Prostate gland (tissue), 2 donors: ENCODE data around the gene FOSL1. TPM values are rescaled to one million over a fixed set of nuclear protein-coding genes. Genes with fewer than 3 reads are reported as not detected.

ENCODE experiments used
- DNase-seq: peaks from one replicate; pipeline ENCODE4 v3.0.0-alpha.2; 2019; ENCODE audit warnings: low spot score
- H3K27ac ChIP-seq, 2 donors: fragments of 200-600 bp; sonication (generic); 2 replicates each; pipeline ENCODE4 v1.5.1; 2017 to 2019
- H3K27me3 ChIP-seq: fragments of 200-600 bp; sonication (generic); replicated peaks from 2 replicates; pipeline ENCODE4 v1.5.1; 2019; ENCODE audit not compliant: insufficient read depth
- H3K36me3 ChIP-seq, 2 donors: fragments of 200-600 bp; sonication (generic); 1 replicate in 1 of 2; 2 replicates in 1 of 2; pipeline versions ENCODE4 v1.5.1 to v1.8.1; 2017 to 2019
- H3K4me1 ChIP-seq: fragments of 200-600 bp; sonication (generic); replicated peaks from 2 replicates; pipeline ENCODE4 v1.5.1; 2019
- H3K4me3 ChIP-seq, 2 donors: fragments of 200-600 bp; sonication (generic); 2 replicates each; pipeline ENCODE4 v1.5.1; 2017 to 2019
- H3K9me3 ChIP-seq: fragments of 200-600 bp; sonication (generic); 2 replicates; pipeline ENCODE4 v1.5.1; 2017
- CTCF ChIP-seq, 4 experiments: fragments of 200-600 bp in 2 of 4; fragments of 450-650 bp in 2 of 4; sonication (generic) in 2 of 4; IDR thresholded peaks; 1 replicate in 3 of 4; 2 replicates in 1 of 4; pipeline ENCODE4 v1.5.1; 2016 to 2019; ENCODE audit warnings: antibody characterized with exemption in 4 of 4, mild to moderate bottlenecking in 2 of 4, moderate library complexity in 2 of 4
- POLR2A ChIP-seq: fragments of 450-650 bp; IDR thresholded peaks from one replicate; pipeline ENCODE4 v1.6.1; 2016; ENCODE audit warnings: antibody characterized with exemption, mild to moderate bottlenecking
- POLR2AphosphoS5 ChIP-seq: sonication (generic); formaldehyde crosslinking; IDR thresholded peaks from one replicate; pipeline ENCODE4 v1.6.1; 2017; ENCODE audit warnings: antibody characterized with exemption
- WGBS: methylation state at CpG from one replicate; pipeline ENCODE4 v1.1.5; 2018; 5-methylcytosine and 5-hydroxymethylcytosine counted together
- intact Hi-C: fragments of 100-400 bp; cut with DNase I; formaldehyde crosslinking; loops from one replicate; pipeline ENCODE4 v1.14.2; 2022
- total RNA-seq, 2 donors: library from RNA; depleted of rRNA; stranded (reverse); fragments of >200 nt; gene quantifications; one replicate each; pipeline ENCODE4 v1.1.0, GENCODE V29; 2016

FOSL1 gene
- total RNA-seq, 2 donors from 2014 or later, result 2.6 to 3.4 TPM

GRCh38 chr11:65843811-65844210 lies 56.4 kb downstream of the FOSL1 start:
- Histone ChIP-seq H3K27ac (no peak overlapping the region), H3K9me3 (no peaks in the 10 kb centered on the region), H3K36me3 (no peaks in the 10 kb centered on the region), H3K4me3 (no peak overlapping the region), H3K27me3 (no peaks in the 10 kb centered on the region), H3K4me1 (no peaks in the 10 kb centered on the region)
- DNase-seq, result no peak
- WGBS, result 80% methylated on average over 3 of the region's 3 CpGs
- intact Hi-C loops, result no loop called here
- TF ChIP-seq POLR2AphosphoS5, result no peak
- no peak for TF ChIP-seq CTCF (IDR thresholded peaks at IDR 0.05)
- TF ChIP-seq POLR2A, result no peak

DNA sequence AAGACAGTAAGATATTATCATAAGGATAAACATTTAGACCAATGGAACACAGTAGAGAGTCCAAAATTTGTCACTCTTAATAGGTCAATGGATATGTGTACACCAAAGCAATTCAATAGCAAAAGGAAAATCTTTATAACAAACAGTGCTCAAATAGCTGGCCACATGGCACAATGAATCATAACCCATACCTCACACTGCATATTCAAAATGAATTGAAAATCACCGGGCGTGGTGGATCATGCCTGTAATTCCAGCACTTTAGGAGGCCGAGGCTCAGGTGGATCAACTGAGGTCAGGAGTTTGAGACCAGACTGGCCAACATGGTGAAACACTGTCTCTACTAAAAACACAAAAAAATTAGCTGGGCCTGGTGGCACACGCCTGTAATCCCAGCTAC lies 58.0 kb downstream of the FOSL1 start:
- 90% methylated on average over 4 of the region's 4 CpGs for WGBS
- intact Hi-C loops, result no loop called here
- no peak overlapping the region for H3K27ac ChIP-seq

More for the DNA sequence above, 58.0 kb downstream of the FOSL1 start:
- Histone ChIP-seq H3K36me3 (no peaks in the 10 kb centered on the region), H3K9me3 (no peaks in the 10 kb centered on the region), H3K4me1 (no peaks in the 10 kb centered on the region), H3K27me3 (no peaks in the 10 kb centered on the region), H3K4me3 (no peak overlapping the region)
- DNase-seq, result no peak
- TF ChIP-seq POLR2A, result no peak
- no peak for TF ChIP-seq CTCF (IDR thresholded peaks at IDR 0.05)

Other genes with a start within 250 kb of the FOSL1 start
- 10 to 100 TPM; 51.8 to 98.4 TPM for gene RELA, start 237.5 kb downstream of the FOSL1 start, total RNA-seq
- 100 to 1,000 TPM in 1 of 2 donors, 10 to 100 TPM in 1; 74.8 to 107 TPM for gene KAT5, start 188.1 kb downstream of the FOSL1 start, total RNA-seq
- 100 to 1,000 TPM in 1 of 2 donors, 10 to 100 TPM in 1; 78.0 to 166 TPM for gene RNASEH2C, start 179.6 kb downstream of the FOSL1 start, total RNA-seq
- 10 to 100 TPM; 15.4 to 18.8 TPM for gene AP5B1, start 119.4 kb downstream of the FOSL1 start, total RNA-seq
- 1 to 10 TPM; 2.7 to 8.5 TPM for gene OVOL1, start 113.3 kb downstream of the FOSL1 start, total RNA-seq
- under 1 TPM in 1 of 2 donors, not detected in 1; 0.91 TPM for gene SNX32, start 66.4 kb downstream of the FOSL1 start, total RNA-seq
- gene CFL1, start 42.2 kb downstream of the FOSL1 start, total RNA-seq, result 100 to 1,000 TPM; 654 to 731 TPM
- 10 to 100 TPM; 64.3 to 68.6 TPM for gene MUS81, start 40.0 kb downstream of the FOSL1 start, total RNA-seq
- gene EFEMP2, start 27.6 kb downstream of the FOSL1 start, total RNA-seq, result 10 to 100 TPM; 40.0 to 84.5 TPM
- 1 to 10 TPM; 1.3 to 1.8 TPM for gene CTSW, start 20.6 kb downstream of the FOSL1 start, total RNA-seq
- gene FIBP, start 11.9 kb downstream of the FOSL1 start, total RNA-seq, result 100 to 1,000 TPM in 1 of 2 donors, 10 to 100 TPM in 1; 87.7 to 151 TPM
- 10 to 100 TPM; 40.4 to 55.0 TPM for gene CCDC85B, start 9.7 kb downstream of the FOSL1 start, total RNA-seq
- 10 to 100 TPM; 30.1 to 54.6 TPM for gene C11orf68, start 18.7 kb upstream of the FOSL1 start, total RNA-seq
- 100 to 1,000 TPM; 101 to 127 TPM for gene DRAP1, start 19.0 kb upstream of the FOSL1 start, total RNA-seq
- under 1 TPM in 1 of 2 donors, not detected in 1; 0.68 TPM for gene TSGA10IP, start 45.1 kb upstream of the FOSL1 start, total RNA-seq
- 10 to 100 TPM; 36.7 to 76.6 TPM for gene SART1, start 61.3 kb upstream of the FOSL1 start, total RNA-seq
- 10 to 100 TPM; 33.6 to 37.3 TPM for gene EIF1AD, start 101.8 kb upstream of the FOSL1 start, total RNA-seq
- gene BANF1, start 102.1 kb upstream of the FOSL1 start, total RNA-seq, result 10 to 100 TPM; 59.4 to 78.8 TPM
- 1 to 10 TPM in 1 of 2 donors, under 1 TPM in 1; 0.36 to 6.5 TPM for gene CST6, start 111.6 kb upstream of the FOSL1 start, total RNA-seq
- under 1 TPM in 1 of 2 donors, not detected in 1; 0.85 TPM for gene CATSPER1, start 126.1 kb upstream of the FOSL1 start, total RNA-seq
- gene GAL3ST3, start 148.8 kb upstream of the FOSL1 start, total RNA-seq, result 1 to 10 TPM; 2.3 to 4.3 TPM
- gene SF3B2, start 152.0 kb upstream of the FOSL1 start, total RNA-seq, result 100 to 1,000 TPM; 130 to 212 TPM
- 100 to 1,000 TPM in 1 of 2 donors, 10 to 100 TPM in 1; 51.9 to 107 TPM for gene PACS1, start 169.9 kb upstream of the FOSL1 start, total RNA-seq